Neural cell (in vitro differentiated cells): ENCODE measurements around the gene BMP7. TPM values are rescaled to one million over a fixed set of nuclear protein-coding genes. Genes with fewer than 3 reads are reported as not detected.
"Not testable (repeated sequence)": the region's sequence is repeated elsewhere in the genome, so short reads cannot be mapped to it uniquely, and the experiment has no call there.

Source experiments
- H2AFZ ChIP-seq: fragments of 200-600, 300-800 bp; sonication (generic), shearing (Covaris generic); 2 replicates; pipeline ENCODE4 v1.6.0; 2014; ENCODE audit warnings: low read depth, mild to moderate bottlenecking, antibody characterized with exemption, low read length, moderate library complexity
- H3F3A ChIP-seq: fragments of 200-600 bp; shearing (Covaris generic); 2 replicates; pipeline ENCODE4 v1.6.1; 2016; ENCODE audit warnings: mild to moderate bottlenecking, moderate library complexity, mixed read lengths, antibody characterized with exemption, low read length; ENCODE audit not compliant: insufficient read depth, poor library complexity, severe bottlenecking
- H3K27ac ChIP-seq: fragments of 200-600, 300-800 bp; sonication (generic), shearing (Covaris generic); 2 replicates; pipeline ENCODE4 v1.5.1; 2014; ENCODE audit warnings: mild to moderate bottlenecking, low read length, moderate library complexity
- H3K27me3 ChIP-seq: fragments of 300-800, 200-600 bp; sonication (generic), shearing (Covaris generic); 2 replicates; pipeline ENCODE4 v1.6.0; 2014; ENCODE audit warnings: mild to moderate bottlenecking, low read depth, low read length, moderate library complexity; ENCODE audit not compliant: insufficient read depth
- H3K36me3 ChIP-seq: fragments of 300-800, 200-600 bp; sonication (generic), shearing (Covaris generic); 2 replicates; pipeline ENCODE4 v1.5.1; 2014; ENCODE audit warnings: mild to moderate bottlenecking, antibody characterized with exemption, low read length, moderate library complexity; ENCODE audit not compliant: insufficient read depth
- H3K4me2 ChIP-seq: fragments of 300-800, 200-600 bp; sonication (generic), shearing (Covaris generic); 2 replicates; pipeline ENCODE4 v1.6.0; 2014; ENCODE audit warnings: mild to moderate bottlenecking, low read length
- H3K4me3 ChIP-seq: fragments of 300-800, 200-600 bp; sonication (generic), shearing (Covaris generic); 2 replicates; pipeline ENCODE4 v1.5.1; 2014; ENCODE audit warnings: mild to moderate bottlenecking, low read length, moderate library complexity
- H3K79me2 ChIP-seq: fragments of 200-600 bp; shearing (Covaris generic); replicated peaks from 2 replicates; pipeline ENCODE4 v1.6.0; 2014; ENCODE audit warnings: mild to moderate bottlenecking, low read length, moderate library complexity; ENCODE audit not compliant: insufficient read depth
- H3K9ac ChIP-seq: fragments of 300-800, 200-600 bp; sonication (generic), shearing (Covaris generic); 2 replicates; pipeline ENCODE4 v1.6.1; 2016; ENCODE audit warnings: mild to moderate bottlenecking, low read length, mixed read lengths
- H3K9me2 ChIP-seq: fragments of 200-600 bp; shearing (Covaris generic); 2 replicates; pipeline ENCODE4 v1.6.1; 2016; ENCODE audit warnings: mild to moderate bottlenecking, low read length, mixed read lengths; ENCODE audit not compliant: insufficient read depth
- H3K9me3 ChIP-seq: fragments of 200-600, 300-800 bp; sonication (generic), shearing (Covaris generic); 2 replicates; pipeline ENCODE4 v1.6.1; 2016; ENCODE audit warnings: mild to moderate bottlenecking, mixed run types, low read length, moderate library complexity, mixed read lengths
- H4K20me1 ChIP-seq: fragments of 200-600 bp; shearing (Covaris generic); 2 replicates; pipeline ENCODE4 v1.6.1; 2016; ENCODE audit warnings: mild to moderate bottlenecking, mixed run types; ENCODE audit not compliant: insufficient read depth
- EP300 ChIP-seq: fragments of 450-650 bp; conservative IDR thresholded peaks from 2 replicates; pipeline ENCODE4 v1.6.1; 2014; ENCODE audit warnings: antibody characterized with exemption, mild to moderate bottlenecking, moderate library complexity; ENCODE audit not compliant: poor library complexity, severe bottlenecking
- EZH2 ChIP-seq: fragments of 200-600, 300-800 bp; shearing (Covaris generic), sonication (generic); IDR thresholded peaks from 2 replicates; pipeline ENCODE4 v1.6.1; 2014; ENCODE audit warnings: antibody characterized with exemption, low read length, borderline replicate concordance, mild to moderate bottlenecking; ENCODE audit not compliant: insufficient read depth, poor library complexity, severe bottlenecking
- MXI1 ChIP-seq: fragments of 450-650 bp; conservative IDR thresholded peaks from 2 replicates; pipeline ENCODE4 v1.6.1; 2014; ENCODE audit warnings: antibody characterized with exemption, mild to moderate bottlenecking; ENCODE audit not compliant: poor library complexity, severe bottlenecking
- POLR2AphosphoS5 ChIP-seq: IDR thresholded peaks from 2 replicates; pipeline ENCODE4 v1.6.1; 2012
- RAD21 ChIP-seq: fragments of 450-650 bp; conservative IDR thresholded peaks from 2 replicates; pipeline ENCODE4 v1.6.1; 2014; ENCODE audit warnings: antibody characterized with exemption, mild to moderate bottlenecking, moderate library complexity
- SMC3 ChIP-seq: fragments of 450-650 bp; conservative IDR thresholded peaks from 2 replicates; pipeline ENCODE4 v1.6.1; 2014; ENCODE audit warnings: antibody characterized with exemption, mild to moderate bottlenecking, moderate library complexity; ENCODE audit not compliant: poor library complexity
- TAF1 ChIP-seq: IDR thresholded peaks from 2 replicates; pipeline ENCODE4 v1.6.1; 2012; ENCODE audit warnings: low read depth
- polyA plus RNA-seq: library from polyadenylated mRNA; depleted of rRNA; stranded (reverse); fragments of >200 nt; gene quantifications from 2 replicates; pipeline ENCODE4 v1.2.3, GENCODE V29; 2014
- TF ChIP-seq, protein P1 (sequence below): IDR thresholded peaks from 2 replicates; pipeline ENCODE4 v1.6.1; 2012; ENCODE audit warnings: borderline replicate concordance
- TF ChIP-seq, protein P2 (sequence below): fragments of 450-650 bp; IDR thresholded peaks from 2 replicates; pipeline ENCODE4 v1.5.1; 2014; ENCODE audit warnings: antibody characterized with exemption, mild to moderate bottlenecking, moderate library complexity; ENCODE audit not compliant: poor library complexity, severe bottlenecking

The BMP7 gene
- polyA plus RNA-seq, 1 donor from 2014 or later, result 3.6 TPM

DNA sequence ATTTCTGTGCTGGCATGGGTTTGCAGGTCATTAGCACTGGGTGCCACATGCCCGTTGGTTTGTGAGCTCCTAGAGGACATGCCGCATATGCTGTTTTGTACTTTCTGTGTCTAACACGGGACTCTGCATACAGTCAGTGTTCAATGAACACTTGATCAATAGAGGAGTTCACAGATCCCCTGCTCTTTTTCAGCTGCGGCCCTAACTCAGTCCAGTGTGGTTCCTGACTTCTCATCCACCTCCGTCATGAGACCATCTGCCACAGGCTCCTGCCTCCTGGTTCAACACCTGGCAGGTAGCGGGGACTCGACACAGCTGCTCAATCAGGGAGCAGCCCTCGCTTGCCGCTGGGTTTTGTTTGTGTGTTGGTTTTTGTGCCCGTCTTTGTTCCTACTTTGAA lies 13.8 kb upstream of the BMP7 start:
- Histone ChIP-seq H3K79me2 (no peaks in the 10 kb centered on the region), H3K4me3 (no peak overlapping the region), H3K4me2 (no peak overlapping the region)

DNA sequence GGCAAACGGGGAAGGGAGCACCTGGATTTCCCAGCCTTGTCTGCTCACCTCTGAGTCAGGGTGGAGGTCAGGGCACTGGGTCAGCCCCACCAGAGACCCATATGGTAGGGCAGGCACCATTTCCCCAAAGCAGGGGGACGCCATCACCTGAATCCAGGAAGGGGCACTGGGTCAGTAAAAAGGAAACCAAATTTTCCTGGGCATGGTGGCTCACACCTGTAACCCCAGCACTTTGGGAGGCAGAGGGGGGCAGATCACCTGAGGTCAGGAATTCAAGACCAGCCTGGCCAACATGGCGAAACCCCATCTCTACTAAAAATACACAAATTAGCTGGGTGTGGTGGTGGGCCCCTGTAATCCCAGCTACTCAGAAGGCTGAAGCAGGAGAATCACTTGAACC lies 13.1 kb upstream of the BMP7 start:
- H3K27ac ChIP-seq, H3K79me2 ChIP-seq, H3K27me3 ChIP-seq, H3K9me2 ChIP-seq, H3K4me3 ChIP-seq, H3K4me2 ChIP-seq, H3F3A ChIP-seq, H2AFZ ChIP-seq, H3K36me3 ChIP-seq, H3K9me3 ChIP-seq, H3K9ac ChIP-seq, H4K20me1 ChIP-seq: not testable (repeated sequence)

More for the DNA sequence above, 13.8 kb upstream of the BMP7 start:
- no peaks in the 10 kb centered on the region for H3K9me3 ChIP-seq
- no peaks in the 10 kb centered on the region for H3K27me3 ChIP-seq
- H2AFZ ChIP-seq, result no peak overlapping the region
- TF ChIP-seq MXI1 (no peak), EZH2 (no peak)
- TF ChIP-seq, protein P1, sequence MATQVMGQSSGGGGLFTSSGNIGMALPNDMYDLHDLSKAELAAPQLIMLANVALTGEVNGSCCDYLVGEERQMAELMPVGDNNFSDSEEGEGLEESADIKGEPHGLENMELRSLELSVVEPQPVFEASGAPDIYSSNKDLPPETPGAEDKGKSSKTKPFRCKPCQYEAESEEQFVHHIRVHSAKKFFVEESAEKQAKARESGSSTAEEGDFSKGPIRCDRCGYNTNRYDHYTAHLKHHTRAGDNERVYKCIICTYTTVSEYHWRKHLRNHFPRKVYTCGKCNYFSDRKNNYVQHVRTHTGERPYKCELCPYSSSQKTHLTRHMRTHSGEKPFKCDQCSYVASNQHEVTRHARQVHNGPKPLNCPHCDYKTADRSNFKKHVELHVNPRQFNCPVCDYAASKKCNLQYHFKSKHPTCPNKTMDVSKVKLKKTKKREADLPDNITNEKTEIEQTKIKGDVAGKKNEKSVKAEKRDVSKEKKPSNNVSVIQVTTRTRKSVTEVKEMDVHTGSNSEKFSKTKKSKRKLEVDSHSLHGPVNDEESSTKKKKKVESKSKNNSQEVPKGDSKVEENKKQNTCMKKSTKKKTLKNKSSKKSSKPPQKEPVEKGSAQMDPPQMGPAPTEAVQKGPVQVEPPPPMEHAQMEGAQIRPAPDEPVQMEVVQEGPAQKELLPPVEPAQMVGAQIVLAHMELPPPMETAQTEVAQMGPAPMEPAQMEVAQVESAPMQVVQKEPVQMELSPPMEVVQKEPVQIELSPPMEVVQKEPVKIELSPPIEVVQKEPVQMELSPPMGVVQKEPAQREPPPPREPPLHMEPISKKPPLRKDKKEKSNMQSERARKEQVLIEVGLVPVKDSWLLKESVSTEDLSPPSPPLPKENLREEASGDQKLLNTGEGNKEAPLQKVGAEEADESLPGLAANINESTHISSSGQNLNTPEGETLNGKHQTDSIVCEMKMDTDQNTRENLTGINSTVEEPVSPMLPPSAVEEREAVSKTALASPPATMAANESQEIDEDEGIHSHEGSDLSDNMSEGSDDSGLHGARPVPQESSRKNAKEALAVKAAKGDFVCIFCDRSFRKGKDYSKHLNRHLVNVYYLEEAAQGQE, result no peak
- no peak overlapping the region for H3K9ac ChIP-seq
- H3K9me2 ChIP-seq, result no peaks in the 10 kb centered on the region
- no peaks in the 10 kb centered on the region for H4K20me1 ChIP-seq
- no peak overlapping the region for H3K27ac ChIP-seq
- no peaks in the 10 kb centered on the region for H3K36me3 ChIP-seq
- no peaks in the 10 kb centered on the region for H3F3A ChIP-seq

DNA sequence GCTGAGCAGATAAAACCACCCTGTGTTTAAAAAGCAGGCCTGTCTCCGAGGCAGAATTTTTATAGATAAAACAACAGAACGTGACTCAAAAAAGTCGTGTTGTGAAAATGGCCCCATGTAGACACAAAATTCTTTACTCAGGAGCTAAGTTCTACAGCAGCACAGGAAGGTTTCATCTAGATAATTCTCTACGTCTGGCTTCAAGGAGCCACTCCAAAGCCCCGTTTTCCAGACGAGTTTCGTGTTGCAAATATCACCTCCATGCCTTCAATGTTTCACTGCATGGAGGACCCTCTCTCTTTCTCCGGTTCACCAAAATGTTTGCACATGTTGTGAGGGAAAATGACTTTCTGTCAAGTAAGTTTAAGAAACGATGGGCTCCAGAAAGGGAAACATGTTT lies 12.0 kb upstream of the BMP7 start:
- no peak overlapping the region for H3K4me3 ChIP-seq
- no peak overlapping the region for H3K4me2 ChIP-seq
- H3K9me3 ChIP-seq, result no peaks in the 10 kb centered on the region

More for the DNA sequence above, 12.0 kb upstream of the BMP7 start:
- Histone ChIP-seq H2AFZ (no peak overlapping the region), H3K27ac (no peak overlapping the region), H4K20me1 (no peaks in the 10 kb centered on the region), H3K9me2 (no peaks in the 10 kb centered on the region), H3K9ac (no peak overlapping the region), H3K79me2 (no peaks in the 10 kb centered on the region), H3K36me3 (no peaks in the 10 kb centered on the region), H3K27me3 (no peaks in the 10 kb centered on the region), H3F3A (no peaks in the 10 kb centered on the region)
- TF ChIP-seq EP300 (no peak), TAF1 (no peak), POLR2AphosphoS5 (no peak), MXI1 (no peak), SMC3 (no peak), EZH2 (no peak), RAD21 (no peak)
- TF ChIP-seq, protein P2, sequence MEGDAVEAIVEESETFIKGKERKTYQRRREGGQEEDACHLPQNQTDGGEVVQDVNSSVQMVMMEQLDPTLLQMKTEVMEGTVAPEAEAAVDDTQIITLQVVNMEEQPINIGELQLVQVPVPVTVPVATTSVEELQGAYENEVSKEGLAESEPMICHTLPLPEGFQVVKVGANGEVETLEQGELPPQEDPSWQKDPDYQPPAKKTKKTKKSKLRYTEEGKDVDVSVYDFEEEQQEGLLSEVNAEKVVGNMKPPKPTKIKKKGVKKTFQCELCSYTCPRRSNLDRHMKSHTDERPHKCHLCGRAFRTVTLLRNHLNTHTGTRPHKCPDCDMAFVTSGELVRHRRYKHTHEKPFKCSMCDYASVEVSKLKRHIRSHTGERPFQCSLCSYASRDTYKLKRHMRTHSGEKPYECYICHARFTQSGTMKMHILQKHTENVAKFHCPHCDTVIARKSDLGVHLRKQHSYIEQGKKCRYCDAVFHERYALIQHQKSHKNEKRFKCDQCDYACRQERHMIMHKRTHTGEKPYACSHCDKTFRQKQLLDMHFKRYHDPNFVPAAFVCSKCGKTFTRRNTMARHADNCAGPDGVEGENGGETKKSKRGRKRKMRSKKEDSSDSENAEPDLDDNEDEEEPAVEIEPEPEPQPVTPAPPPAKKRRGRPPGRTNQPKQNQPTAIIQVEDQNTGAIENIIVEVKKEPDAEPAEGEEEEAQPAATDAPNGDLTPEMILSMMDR, result no peak
- TF ChIP-seq, protein P1, result no peak
